GM19463 (cell line): ENCODE data around the gene NMB.
"Not testable (repeated sequence)": the region's sequence is repeated elsewhere in the genome, so short reads cannot be mapped to it uniquely, and the experiment has no call there.

Experiments
- ATAC-seq: cut with Tn5 transposase; IDR thresholded peaks from one replicate; pipeline ENCODE4 v1.9.1; 2021; ENCODE audit warnings: mild to moderate bottlenecking, moderate library complexity; ENCODE audit not compliant: unreplicated experiment

NMB gene

GRCh38 chr15:84658080-84658787, at the start of gene NMB:
TSS of gene NMB (minus strand) at chr15:84658199. CDS start at chr15:84658152, 47 bp downstream.
- peak; percentile 61 for ATAC-seq

- ATAC-seq: no peak
Observed at GRCh38 chr15:84703808-84704207, 45.8 kb upstream of the NMB start.

- no peak for ATAC-seq
Observed at GRCh38 chr15:84702961-84703482, 45.0 kb upstream of the NMB start.

GRCh38 chr15:84699538-84700191, 41.7 kb upstream of the NMB start:
- no peak for ATAC-seq

GRCh38 chr15:84697236-84697990, 39.4 kb upstream of the NMB start:
- ATAC-seq: no peak

- no peak for ATAC-seq
Observed at GRCh38 chr15:84696757-84697156, 38.8 kb upstream of the NMB start.

- ATAC-seq: no peak
Observed at GRCh38 chr15:84690342-84690741, 32.3 kb upstream of the NMB start.

GRCh38 chr15:84689858-84690257, 31.9 kb upstream of the NMB start:
- no peak for ATAC-seq

- not testable (repeated sequence) for ATAC-seq
Observed at GRCh38 chr15:84686446-84686845, 28.4 kb upstream of the NMB start.

GRCh38 chr15:84685304-84685703, 27.3 kb upstream of the NMB start:
- no peak for ATAC-seq

GRCh38 chr15:84684092-84684491, 26.1 kb upstream of the NMB start:
- ATAC-seq: no peak

GRCh38 chr15:84681831-84682230, 23.8 kb upstream of the NMB start:
- no peak for ATAC-seq

- ATAC-seq: no peak
Observed at GRCh38 chr15:84671211-84671610, 13.2 kb upstream of the NMB start.

- ATAC-seq: no peak
Observed at GRCh38 chr15:84669726-84670125, 11.7 kb upstream of the NMB start.

GRCh38 chr15:84668221-84668982, 10.4 kb upstream of the NMB start:
- ATAC-seq: no peak

GRCh38 chr15:84666373-84666772, 8.4 kb upstream of the NMB start:
- ATAC-seq: no peak

GRCh38 chr15:84661001-84661400, 3.0 kb upstream of the NMB start:
- ATAC-seq: no peak

GRCh38 chr15:84659904-84660781, 2.1 kb upstream of the NMB start:
- no peak for ATAC-seq

- ATAC-seq: no peak
Observed at GRCh38 chr15:84658788-84659411, 901 bp upstream of the NMB start.

- no peak for ATAC-seq
Observed at GRCh38 chr15:84657748-84658079, 285 bp downstream of the NMB start.
